GM12878 (cell line): ENCODE data around the gene CENATAC. TPM values are rescaled to one million over a fixed set of nuclear protein-coding genes. Genes with fewer than 3 reads are reported as not detected.

ENCODE experiments used
- ATAC-seq: fragments of 200-7000 bp; cut with Tn5 transposase; 3 replicates; pipeline ENCODE4 v1.9.1; 2020; ENCODE audit warnings: mild to moderate bottlenecking, moderate library complexity
- BruUV-seq: library from RNA; stranded (reverse); fragments of 400-500 nt; replicated peaks from 2 replicates; lab custom pipeline; 2021; lab: Mats Ljungman, UMichigan
- CTCF ChIA-PET: fragments of 300-600 bp; sonication (Branson Sonifier 250); formaldehyde crosslinking; extraction: SDS; loops from one replicate; lab custom pipeline; 2021; ENCODE audit warnings: inconsistent platforms; lab: Yijun Ruan, JAX
- POLR2A ChIA-PET: fragments of 350-600 bp; formaldehyde crosslinking; extraction: SDS; loops from one replicate; lab custom pipeline; 2021; ENCODE audit warnings: inconsistent platforms; lab: Charles Lee
- RAD21 ChIA-PET: fragments of 300-600 bp; sonication (Branson Sonifier 250); formaldehyde crosslinking; loops from one replicate; lab custom pipeline; 2023; ENCODE audit warnings: antibody characterized with exemption; ENCODE audit not compliant: unreplicated experiment; lab: Charles Lee
- SMC1A ChIA-PET: fragments of 300-600 bp; sonication (Branson Sonifier 250); formaldehyde crosslinking; loops from one replicate; lab custom pipeline; 2023; ENCODE audit not compliant: unreplicated experiment, uncharacterized antibody; lab: Charles Lee
- DNase-seq: peaks from one replicate; pipeline ENCODE4 v3.0.0-alpha.2; 2011; ENCODE audit warnings: low read depth, low spot score
- FAIRE-seq: peaks from 3 replicates; lab custom pipeline; 2011; peaks lifted over from hg19 to GRCh38; lab: Jason Lieb, UNC
- H2AFZ ChIP-seq: 2 replicates; pipeline ENCODE4 v1.6.0; 2011; ENCODE audit warnings: low read depth, low read length, control low read depth; ENCODE audit not compliant: control insufficient read depth
- H3K27ac ChIP-seq: 2 replicates; pipeline ENCODE4 v1.5.1; 2011; ENCODE audit warnings: control low read depth; ENCODE audit not compliant: control insufficient read depth, insufficient read depth
- H3K27me3 ChIP-seq, 2 experiments: replicated peaks in 1 of 2; 2 replicates each; pipeline versions ENCODE4 v1.6.0 to v1.6.1; 2011; ENCODE audit warnings: low read length in 1 of 2; ENCODE audit not compliant: control insufficient read depth in 2 of 2, insufficient read depth in 2 of 2
- H3K36me3 ChIP-seq, 2 experiments: 2 replicates each; pipeline ENCODE4 v1.5.1; 2011; ENCODE audit warnings: low read length in 1 of 2; ENCODE audit not compliant: control insufficient read depth in 2 of 2, insufficient read depth in 2 of 2
- H3K4me1 ChIP-seq: 2 replicates; pipeline ENCODE4 v1.6.1; 2011; ENCODE audit warnings: mild to moderate bottlenecking, low read length, moderate library complexity, mixed read lengths; ENCODE audit not compliant: control insufficient read depth, insufficient read depth
- H3K4me2 ChIP-seq: 2 replicates; pipeline ENCODE4 v1.6.0; 2011; ENCODE audit warnings: control low read depth; ENCODE audit not compliant: control insufficient read depth, insufficient read depth
- H3K4me3 ChIP-seq: fragments of 200-600 bp; sonication (generic); 2 replicates; pipeline ENCODE4 v1.5.1; 2016
- H3K79me2 ChIP-seq: 2 replicates; pipeline ENCODE4 v1.6.0; 2011; ENCODE audit warnings: low read length; ENCODE audit not compliant: control insufficient read depth, insufficient read depth
- H3K9ac ChIP-seq: 2 replicates; pipeline ENCODE4 v1.8.0; 2011; ENCODE audit warnings: low read length, control low read depth, mixed read lengths; ENCODE audit not compliant: control insufficient read depth, insufficient read depth
- H3K9me3 ChIP-seq: replicated peaks from 3 replicates; pipeline ENCODE4 v1.5.1; 2011; ENCODE audit warnings: mild to moderate bottlenecking, low read length; ENCODE audit not compliant: control insufficient read depth, insufficient read depth
- H4K20me1 ChIP-seq: 2 replicates; pipeline ENCODE4 v1.6.0; 2011; ENCODE audit not compliant: control insufficient read depth, insufficient read depth
- BACH1 ChIP-seq: fragments of 450-650 bp; IDR thresholded peaks from 2 replicates; pipeline ENCODE4 v1.6.1; 2017; ENCODE audit warnings: mild to moderate bottlenecking, borderline replicate concordance
- BCLAF1 ChIP-seq: fragments of 450-650 bp; IDR thresholded peaks from 2 replicates; pipeline ENCODE4 v1.6.1; 2017; ENCODE audit warnings: antibody characterized with exemption, mild to moderate bottlenecking, moderate library complexity
- CBX3 ChIP-seq: fragments of 200-600 bp; sonication (generic); IDR thresholded peaks from 2 replicates; pipeline ENCODE4 v1.6.1; 2016; ENCODE audit warnings: low read depth, borderline replicate concordance
- FOS ChIP-seq: IDR thresholded peaks from 3 replicates; pipeline ENCODE4 v1.6.1; 2011; ENCODE audit warnings: borderline replicate concordance; ENCODE audit not compliant: insufficient read length; ENCODE audit errors: extremely low read depth
- HDGF ChIP-seq: fragments of 450-650 bp; IDR thresholded peaks from 2 replicates; pipeline ENCODE4 v1.6.1; 2016; ENCODE audit warnings: antibody characterized with exemption
- IKZF1 ChIP-seq: fragments of 450-650 bp; conservative IDR thresholded peaks from 2 replicates; pipeline ENCODE4 v1.6.1; 2017; ENCODE audit warnings: antibody characterized with exemption, mild to moderate bottlenecking
- IRF5 ChIP-seq: fragments of 450-650 bp; IDR thresholded peaks from 2 replicates; pipeline ENCODE4 v1.6.1; 2017; ENCODE audit warnings: borderline replicate concordance
- MEF2A ChIP-seq: IDR thresholded peaks from 2 replicates; pipeline ENCODE4 v1.6.1; 2011; ENCODE audit warnings: low read depth, mild to moderate bottlenecking, low read length, moderate library complexity; ENCODE audit not compliant: insufficient read depth
- NFXL1 ChIP-seq: fragments of 450-650 bp; IDR thresholded peaks from 2 replicates; pipeline ENCODE4 v1.6.1; 2017; ENCODE audit warnings: antibody characterized with exemption, mild to moderate bottlenecking, borderline replicate concordance
- POLR2AphosphoS2 ChIP-seq: IDR thresholded peaks from 2 replicates; pipeline ENCODE4 v1.6.1; 2011; ENCODE audit warnings: low read depth, mild to moderate bottlenecking, low read length, improper control_type of control experiment, moderate library complexity
- RFX5 ChIP-seq: IDR thresholded peaks from 2 replicates; pipeline ENCODE4 v1.6.1; 2011; ENCODE audit warnings: low read depth, low read length, improper control_type of control experiment
- SP1 ChIP-seq: IDR thresholded peaks from one replicate; pipeline ENCODE4 v1.6.1; 2011; ENCODE audit warnings: low read depth, low read length
- SREBF1 ChIP-seq: IDR thresholded peaks from 2 replicates; pipeline ENCODE4 v1.6.1; 2012; ENCODE audit warnings: mild to moderate bottlenecking, low read length
- ZNF622 ChIP-seq: fragments of 450-650 bp; IDR thresholded peaks from 2 replicates; pipeline ENCODE4 v1.6.1; 2017; ENCODE audit warnings: mild to moderate bottlenecking, inconsistent platforms
- WGBS: methylation state at CpG from one replicate; pipeline ENCODE4 v1.1.6; 2016; ENCODE audit warnings: low lambda C conversion rate; ENCODE audit not compliant: insufficient replicate concordance, insufficient coverage; ENCODE audit errors: missing lambda C conversion rate; 5-methylcytosine and 5-hydroxymethylcytosine counted together
- in situ Hi-C: fragments of 300-500 bp; cut with MboI; formaldehyde crosslinking; loops from 9 replicates; pipeline ENCODE4 v1.14.3; 2018; ENCODE audit warnings: mixed read lengths
- intact Hi-C: fragments of 100-400 bp; cut with micrococcal nuclease; formaldehyde crosslinking; loops from one replicate; pipeline ENCODE4 v1.14.2; 2022; ENCODE audit not compliant: unreplicated experiment
- polyA plus RNA-seq, 11 experiments: library from polyadenylated mRNA; depleted of rRNA in 4 of 11; unstranded in 6 of 11; stranded (reverse) in 5 of 11; fragments of >200 nt; fragmentation: Nextera tagmentation in 4 of 11; fragmentation: Illumina TruSeq in 1 of 11; extraction: Ambion mirVana in 4 of 11; extraction: Trizol in 1 of 11; gene quantifications; 1 replicate in 1 of 11; 2 replicates in 10 of 11; pipeline versions ENCODE4 v1.2.1 to v1.2.3, GENCODE V29; 2011 to 2016; ENCODE audit warnings: inconsistent platforms in 2 of 11, missing spikeins in 2 of 11, low read depth in 1 of 11
- total RNA-seq, 4 experiments: library from RNA; depleted of rRNA in 3 of 4; stranded (reverse); fragments of >200 nt in 3 of 4; fragmentation: Illumina TruSeq in 1 of 4; extraction: Trizol in 1 of 4; gene quantifications; 2 replicates each; pipeline versions ENCODE4 v1.2.1 to v1.2.3, GENCODE V29; 2013 to 2021
- TF ChIP-seq, protein P1 (sequence below): fragments of 450-650 bp; IDR thresholded peaks from 2 replicates; pipeline ENCODE4 v1.6.1; 2014; ENCODE audit warnings: mild to moderate bottlenecking
- TF ChIP-seq, protein P2 (sequence below): IDR thresholded peaks from 2 replicates; pipeline ENCODE4 v1.6.1; 2012; ENCODE audit warnings: low read depth, low read length, improper control_type of control experiment

CENATAC gene
- total and polyA plus RNA-seq, 10 of the 15 experiments (the other 5 are each of a cell fraction or from before 2014, with no cell fraction given): 4.8 to 37.1 (median 24.1) TPM

GRCh38 chr11:118953265-118953664, 44.7 kb upstream of the CENATAC start:
- FAIRE-seq: no peak
- no peaks in the 10 kb centered on the region for H3K36me3 ChIP-seq
- WGBS: 55% methylated on average over 5 of the region's 6 CpGs
- no peak overlapping the region for H3K9ac ChIP-seq
- ChIA-PET RAD21 (no interaction called here), SMC1A (no interaction called here), CTCF (interaction anchor here (1.2 to 1.9 kb wide), 4 partner anchors 22 to 263 kb away, joined by 3 to 9 read pairs (median 5); no protein-coding TSS in a partner anchor), POLR2A (interaction anchor here (0.5 to 0.7 kb wide), 2 partner anchors 18 to 238 kb away, joined by 3 to 6 read pairs; no protein-coding TSS in a partner anchor)
- H3K79me2 ChIP-seq: no peaks in the 10 kb centered on the region
- ATAC-seq: no peak
- no peak for TF ChIP-seq RFX5
- TF ChIP-seq SREBF1: no peak
- TF ChIP-seq CBX3: no peak
- TF ChIP-seq MEF2A: no peak
- no peak for TF ChIP-seq FOS
- TF ChIP-seq IRF5: no peak
- no peak for TF ChIP-seq BACH1
- TF ChIP-seq, protein P1, sequence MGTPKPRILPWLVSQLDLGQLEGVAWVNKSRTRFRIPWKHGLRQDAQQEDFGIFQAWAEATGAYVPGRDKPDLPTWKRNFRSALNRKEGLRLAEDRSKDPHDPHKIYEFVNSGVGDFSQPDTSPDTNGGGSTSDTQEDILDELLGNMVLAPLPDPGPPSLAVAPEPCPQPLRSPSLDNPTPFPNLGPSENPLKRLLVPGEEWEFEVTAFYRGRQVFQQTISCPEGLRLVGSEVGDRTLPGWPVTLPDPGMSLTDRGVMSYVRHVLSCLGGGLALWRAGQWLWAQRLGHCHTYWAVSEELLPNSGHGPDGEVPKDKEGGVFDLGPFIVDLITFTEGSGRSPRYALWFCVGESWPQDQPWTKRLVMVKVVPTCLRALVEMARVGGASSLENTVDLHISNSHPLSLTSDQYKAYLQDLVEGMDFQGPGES: no peak
- TF ChIP-seq HDGF: no peak
- no peak for TF ChIP-seq IKZF1
- no peak for TF ChIP-seq SP1
- TF ChIP-seq, protein P2, sequence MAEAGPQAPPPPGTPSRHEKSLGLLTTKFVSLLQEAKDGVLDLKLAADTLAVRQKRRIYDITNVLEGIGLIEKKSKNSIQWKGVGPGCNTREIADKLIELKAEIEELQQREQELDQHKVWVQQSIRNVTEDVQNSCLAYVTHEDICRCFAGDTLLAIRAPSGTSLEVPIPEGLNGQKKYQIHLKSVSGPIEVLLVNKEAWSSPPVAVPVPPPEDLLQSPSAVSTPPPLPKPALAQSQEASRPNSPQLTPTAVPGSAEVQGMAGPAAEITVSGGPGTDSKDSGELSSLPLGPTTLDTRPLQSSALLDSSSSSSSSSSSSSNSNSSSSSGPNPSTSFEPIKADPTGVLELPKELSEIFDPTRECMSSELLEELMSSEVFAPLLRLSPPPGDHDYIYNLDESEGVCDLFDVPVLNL: no peak
- no peak for TF ChIP-seq NFXL1
- TF ChIP-seq ZNF622: no peak
- no peak for TF ChIP-seq POLR2AphosphoS2
- TF ChIP-seq BCLAF1: no peak
- H3K4me1 ChIP-seq: no peaks in the 10 kb centered on the region
- peaks cover 0 to 9% of the 10 kb centered on the region in 2 experiments; a peak in 2 of 4 replicates for H3K27me3 ChIP-seq
- in situ Hi-C loops: no loop called here
- no peaks in the 10 kb centered on the region for H4K20me1 ChIP-seq
- H3K9me3 ChIP-seq: no peaks in the 10 kb centered on the region
- no peak for DNase-seq
- no peak overlapping the region for H3K4me3 ChIP-seq
- intact Hi-C loops: no loop called here
- no peak overlapping the region for H3K4me2 ChIP-seq
- BruUV-seq: no TSS peak
- H2AFZ ChIP-seq: no peak overlapping the region
- H3K27ac ChIP-seq: no peak overlapping the region
